DOHH2 (cell line): ENCODE data around the gene LRRC73.
A peak's percentile ranks its signal among the peaks of the same experiment; 100 is the strongest.

Experiments used
- H3F3A ChIP-seq: fragments of 200-600 bp; sonication (generic), shearing (Covaris generic); 2 replicates; pipeline ENCODE4 v1.6.0; 2016; ENCODE audit warnings: antibody characterized with exemption, mild to moderate bottlenecking; ENCODE audit not compliant: control insufficient read depth, insufficient read depth
- H3K27ac ChIP-seq: fragments of 200-600 bp; sonication (generic); 2 replicates; pipeline ENCODE4 v1.5.1; 2014; ENCODE audit warnings: low read depth, mild to moderate bottlenecking, low read length, moderate library complexity
- H3K27me3 ChIP-seq: fragments of 200-600 bp; sonication (generic); 2 replicates; pipeline ENCODE4 v1.6.1; 2014; ENCODE audit warnings: mild to moderate bottlenecking, low read length, mixed read lengths; ENCODE audit not compliant: control insufficient read depth
- H3K36me3 ChIP-seq: fragments of 200-600 bp; sonication (generic); 2 replicates; pipeline ENCODE4 v1.6.1; 2014; ENCODE audit warnings: mild to moderate bottlenecking, low read length, moderate library complexity, mixed read lengths; ENCODE audit not compliant: control insufficient read depth
- H3K4me1 ChIP-seq: fragments of 200-600 bp; sonication (generic); 2 replicates; pipeline ENCODE4 v1.6.1; 2014; ENCODE audit warnings: mild to moderate bottlenecking, low read length, mixed read lengths; ENCODE audit not compliant: control insufficient read depth
- H3K4me2 ChIP-seq: fragments of 200-600 bp; sonication (generic); 2 replicates; pipeline ENCODE4 v1.6.0; 2014; ENCODE audit warnings: mild to moderate bottlenecking, low read length, moderate library complexity
- H3K4me3 ChIP-seq: fragments of 200-600 bp; sonication (generic); 2 replicates; pipeline ENCODE4 v1.5.1; 2014; ENCODE audit warnings: mild to moderate bottlenecking, low read length, mixed read lengths
- H3K79me2 ChIP-seq: fragments of 200-600 bp; sonication (generic); 2 replicates; pipeline ENCODE4 v1.6.1; 2014; ENCODE audit warnings: mild to moderate bottlenecking, low read length, mixed read lengths; ENCODE audit not compliant: control insufficient read depth
- H3K9me2 ChIP-seq: fragments of 200-600 bp; sonication (generic); replicated peaks from 2 replicates; pipeline ENCODE4 v1.6.1; 2014; ENCODE audit warnings: mild to moderate bottlenecking, low read length, mixed read lengths; ENCODE audit not compliant: control insufficient read depth
- H3K9me3 ChIP-seq: fragments of 200-600 bp; sonication (generic); 2 replicates; pipeline ENCODE4 v1.6.1; 2014; ENCODE audit warnings: antibody characterized with exemption, low read length, mixed read lengths; ENCODE audit not compliant: control insufficient read depth, insufficient read depth
- H4K20me1 ChIP-seq: fragments of 200-600 bp; sonication (generic); 2 replicates; pipeline ENCODE4 v1.6.0; 2014; ENCODE audit warnings: low read depth, mild to moderate bottlenecking, antibody characterized with exemption, low read length, moderate library complexity; ENCODE audit not compliant: control insufficient read depth, insufficient read depth
- EZH2phosphoT487 ChIP-seq: fragments of 200-600 bp; sonication (generic); IDR thresholded peaks from 2 replicates; pipeline ENCODE4 v1.6.1; 2017; ENCODE audit warnings: borderline replicate concordance, mild to moderate bottlenecking, antibody characterized with exemption, low read length, moderate library complexity, mixed read lengths
- TF ChIP-seq, protein P1 (sequence below): fragments of 200-600 bp; sonication (generic); IDR thresholded peaks from one replicate; pipeline ENCODE4 v1.5.1; 2014; ENCODE audit warnings: antibody characterized with exemption, mild to moderate bottlenecking, low read depth, low read length; ENCODE audit not compliant: poor library complexity, severe bottlenecking

LRRC73 gene

DNA sequence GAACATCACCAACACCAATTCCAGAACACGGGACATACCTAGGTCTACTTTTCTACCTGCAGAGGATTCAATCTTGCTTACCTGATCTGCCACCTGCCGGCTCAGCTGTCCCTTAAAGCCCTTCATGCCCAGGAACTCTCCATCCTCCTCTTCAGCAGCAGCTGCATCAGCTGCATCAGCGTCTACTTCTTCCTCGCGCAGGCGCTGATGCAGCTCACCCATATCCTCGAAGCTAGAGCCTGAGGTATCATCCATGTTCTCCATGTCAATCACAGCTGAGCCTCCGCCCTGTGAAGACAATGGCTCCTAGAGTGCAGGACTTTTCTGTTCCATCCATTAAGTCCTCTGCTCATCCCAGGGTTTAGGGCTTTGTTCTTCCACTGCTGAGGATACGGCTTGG is 5.7 kb upstream of the LRRC73 start:
- Histone ChIP-seq H3K4me1 (peaks cover 23% of the 10 kb centered on the region), H4K20me1 (peaks cover 4% of the 10 kb centered on the region; the same call in 1 of the 2 replicates), H3K4me3 (peak overlapping the region; percentile 99), H3K27me3 (no peaks in the 10 kb centered on the region), H3K79me2 (peaks cover 60% of the 10 kb centered on the region), H3K9me3 (no peaks in the 10 kb centered on the region), H3K36me3 (peaks cover 84% of the 10 kb centered on the region), H3K9me2 (no peaks in the 10 kb centered on the region), H3F3A (peaks cover 10% of the 10 kb centered on the region; the same call in 1 of the 2 replicates), H3K4me2 (peak overlapping the region; percentile 71), H3K27ac (no peak overlapping the region)
- TF ChIP-seq EZH2phosphoT487, result no peak
- TF ChIP-seq, protein P1, sequence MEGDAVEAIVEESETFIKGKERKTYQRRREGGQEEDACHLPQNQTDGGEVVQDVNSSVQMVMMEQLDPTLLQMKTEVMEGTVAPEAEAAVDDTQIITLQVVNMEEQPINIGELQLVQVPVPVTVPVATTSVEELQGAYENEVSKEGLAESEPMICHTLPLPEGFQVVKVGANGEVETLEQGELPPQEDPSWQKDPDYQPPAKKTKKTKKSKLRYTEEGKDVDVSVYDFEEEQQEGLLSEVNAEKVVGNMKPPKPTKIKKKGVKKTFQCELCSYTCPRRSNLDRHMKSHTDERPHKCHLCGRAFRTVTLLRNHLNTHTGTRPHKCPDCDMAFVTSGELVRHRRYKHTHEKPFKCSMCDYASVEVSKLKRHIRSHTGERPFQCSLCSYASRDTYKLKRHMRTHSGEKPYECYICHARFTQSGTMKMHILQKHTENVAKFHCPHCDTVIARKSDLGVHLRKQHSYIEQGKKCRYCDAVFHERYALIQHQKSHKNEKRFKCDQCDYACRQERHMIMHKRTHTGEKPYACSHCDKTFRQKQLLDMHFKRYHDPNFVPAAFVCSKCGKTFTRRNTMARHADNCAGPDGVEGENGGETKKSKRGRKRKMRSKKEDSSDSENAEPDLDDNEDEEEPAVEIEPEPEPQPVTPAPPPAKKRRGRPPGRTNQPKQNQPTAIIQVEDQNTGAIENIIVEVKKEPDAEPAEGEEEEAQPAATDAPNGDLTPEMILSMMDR, result no peak

DNA sequence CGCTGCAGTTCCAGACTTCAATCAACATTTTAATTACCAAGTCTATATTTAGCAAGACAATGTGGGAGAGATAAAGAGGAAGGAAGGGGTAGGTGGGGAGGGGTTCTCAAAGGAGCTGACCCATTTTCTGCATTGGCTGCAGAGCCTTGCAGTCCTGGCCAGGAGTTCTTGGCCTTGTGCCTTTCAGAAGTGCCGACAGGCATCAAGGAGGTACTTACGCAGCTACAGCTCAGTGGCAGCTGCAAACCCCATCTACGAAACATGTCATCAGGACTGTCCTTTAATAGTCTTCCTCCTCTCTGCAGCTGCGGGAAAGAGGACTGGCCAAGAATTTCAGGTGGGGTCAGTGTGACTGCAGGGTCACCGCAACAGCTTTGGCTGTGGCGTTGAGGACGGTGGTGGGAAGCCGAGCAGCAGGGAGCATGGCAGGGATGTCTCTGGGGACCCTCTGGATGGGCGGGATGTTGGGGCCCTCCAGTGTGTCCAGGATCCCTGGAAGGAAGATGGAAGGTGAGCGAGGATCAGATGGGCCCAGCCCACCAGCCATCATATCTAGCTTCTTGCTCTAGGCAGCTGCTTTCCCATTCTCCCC is 1.8 kb upstream of the LRRC73 start:
- Histone ChIP-seq H3K36me3 (peaks cover 51% of the 10 kb centered on the region), H3K9me3 (no peaks in the 10 kb centered on the region), H3K4me2 (no peak overlapping the region), H4K20me1 (no peaks in the 10 kb centered on the region), H3K9me2 (no peaks in the 10 kb centered on the region), H3K27ac (no peak overlapping the region), H3F3A (peaks cover 8% of the 10 kb centered on the region; the same call in 1 of the 2 replicates), H3K4me1 (peaks cover 32% of the 10 kb centered on the region), H3K4me3 (no peak overlapping the region), H3K27me3 (peaks cover 14% of the 10 kb centered on the region), H3K79me2 (peaks cover 25% of the 10 kb centered on the region)
- TF ChIP-seq, protein P1, result no peak
- no peak for TF ChIP-seq EZH2phosphoT487

DNA sequence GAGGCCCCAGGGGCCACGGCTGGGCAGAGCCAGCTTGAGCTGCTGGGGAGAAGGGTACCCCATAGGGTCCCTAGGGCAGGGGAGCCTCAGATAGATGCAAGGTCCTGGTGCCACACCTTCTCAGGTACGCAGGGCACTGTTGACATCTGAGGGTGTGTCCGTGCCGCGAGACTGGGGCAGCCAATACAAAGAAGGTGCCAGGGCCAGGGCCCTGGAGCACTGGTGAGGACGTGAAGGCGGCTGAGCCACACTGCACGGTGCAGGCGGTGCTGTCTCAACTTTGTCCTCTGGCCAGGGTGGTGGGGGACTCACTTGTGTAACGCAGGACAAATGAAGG is 649 bp upstream of the LRRC73 start:
- H3K4me2 ChIP-seq, result peak overlapping the region; percentile 86; the same call in 1 of the 2 replicates
- peaks cover 51% of the 10 kb centered on the region for H3K36me3 ChIP-seq
- peaks cover 14% of the 10 kb centered on the region for H3K27me3 ChIP-seq
- no peaks in the 10 kb centered on the region for H4K20me1 ChIP-seq
- peaks cover 14% of the 10 kb centered on the region for H3K79me2 ChIP-seq
- TF ChIP-seq EZH2phosphoT487, result no peak
- TF ChIP-seq, protein P1, result no peak
- no peaks in the 10 kb centered on the region for H3K9me2 ChIP-seq
- no peak overlapping the region for H3K4me3 ChIP-seq
- H3K4me1 ChIP-seq, result peaks cover 40% of the 10 kb centered on the region
- no peaks in the 10 kb centered on the region for H3K9me3 ChIP-seq
- peaks cover 12% of the 10 kb centered on the region; the same call in 1 of the 2 replicates for H3F3A ChIP-seq
- no peak overlapping the region for H3K27ac ChIP-seq
